Duodenal mucosa (tissue), 2 donors: ENCODE results near the gene SMIM15.

ENCODE experiments used
- H3K27ac ChIP-seq: one replicate; pipeline ENCODE4 v1.7.0; 2013; ENCODE audit warnings: low read depth, low read length
- H3K27me3 ChIP-seq, 2 donors: one replicate each; pipeline ENCODE4 v1.7.0; 2013; ENCODE audit warnings: low read length in 2 of 2, control low read depth in 1 of 2; ENCODE audit not compliant: insufficient read depth in 2 of 2, control insufficient read depth in 1 of 2
- H3K36me3 ChIP-seq, 2 donors: one replicate each; pipeline ENCODE4 v1.7.0; 2013; ENCODE audit warnings: low read length in 2 of 2, control low read depth in 1 of 2; ENCODE audit not compliant: insufficient read depth in 2 of 2, control insufficient read depth in 1 of 2
- H3K4me1 ChIP-seq, 2 donors: one replicate each; pipeline ENCODE4 v1.7.0; 2013; ENCODE audit warnings: low read length in 2 of 2, control low read depth in 1 of 2; ENCODE audit not compliant: insufficient read depth in 2 of 2, control insufficient read depth in 1 of 2
- H3K4me3 ChIP-seq, 2 donors: one replicate each; pipeline ENCODE4 v1.7.0; 2013; ENCODE audit warnings: low read length in 2 of 2, low read depth in 1 of 2
- H3K9ac ChIP-seq, 2 donors: one replicate each; pipeline ENCODE4 v1.7.0; 2013; ENCODE audit warnings: low read length in 2 of 2, low read depth in 1 of 2
- H3K9me3 ChIP-seq, 2 donors: one replicate each; pipeline ENCODE4 v1.7.0; 2013; ENCODE audit warnings: low read length in 2 of 2, control low read depth in 1 of 2; ENCODE audit not compliant: control insufficient read depth in 1 of 2

Gene SMIM15

DNA sequence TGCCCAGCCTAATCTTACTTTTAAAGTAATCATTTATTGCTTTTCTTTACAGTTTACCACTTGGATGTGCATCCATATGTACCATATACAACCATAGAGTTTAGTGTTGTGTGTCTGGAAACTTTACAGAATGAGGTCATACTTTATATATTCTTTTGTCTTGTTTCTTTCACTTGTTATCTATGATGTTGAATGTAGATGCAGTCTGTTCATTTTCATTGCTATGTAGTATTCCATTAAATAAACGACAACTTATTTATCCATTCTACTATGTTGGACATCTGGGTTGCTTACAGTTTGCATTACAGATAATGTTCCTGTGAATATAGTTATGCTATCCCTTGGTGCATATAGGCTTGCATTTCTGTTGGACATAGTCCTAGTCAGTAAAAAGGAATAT lies 21.3 kb upstream of the SMIM15 start:
- Histone ChIP-seq H3K36me3 (no peaks in the 10 kb centered on the region), H3K4me1 (peaks cover 0 to 4% of the 10 kb centered on the region in 2 donors), H3K9me3 (no peaks in the 10 kb centered on the region), H3K27me3 (no peaks in the 10 kb centered on the region), H3K4me3 (no peak overlapping the region), H3K27ac (no peak overlapping the region), H3K9ac (no peak overlapping the region)

DNA sequence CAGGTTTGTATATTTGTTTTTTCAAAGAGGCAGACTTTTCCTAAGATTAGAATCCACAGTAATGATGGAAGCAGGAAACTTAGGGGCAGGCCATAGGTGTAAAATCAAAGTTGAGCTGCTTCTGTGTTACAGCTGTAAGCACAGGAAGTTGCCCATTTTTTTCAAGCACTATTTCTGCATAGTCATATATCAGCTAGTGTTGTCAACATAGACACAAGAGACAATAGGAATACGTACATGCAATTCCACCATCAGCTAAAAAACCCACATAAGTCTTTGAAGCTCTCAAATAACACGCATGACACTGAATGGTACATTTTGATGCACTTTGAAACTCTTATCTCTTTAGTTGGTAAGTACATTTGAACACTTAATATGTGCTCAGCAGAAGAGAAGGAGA lies 20.2 kb upstream of the SMIM15 start:
- Histone ChIP-seq H3K27ac (no peak overlapping the region), H3K4me1 (peaks cover 0 to 4% of the 10 kb centered on the region in 2 donors), H3K4me3 (no peak overlapping the region), H3K27me3 (no peaks in the 10 kb centered on the region), H3K36me3 (no peaks in the 10 kb centered on the region), H3K9ac (no peak overlapping the region), H3K9me3 (no peaks in the 10 kb centered on the region)

DNA sequence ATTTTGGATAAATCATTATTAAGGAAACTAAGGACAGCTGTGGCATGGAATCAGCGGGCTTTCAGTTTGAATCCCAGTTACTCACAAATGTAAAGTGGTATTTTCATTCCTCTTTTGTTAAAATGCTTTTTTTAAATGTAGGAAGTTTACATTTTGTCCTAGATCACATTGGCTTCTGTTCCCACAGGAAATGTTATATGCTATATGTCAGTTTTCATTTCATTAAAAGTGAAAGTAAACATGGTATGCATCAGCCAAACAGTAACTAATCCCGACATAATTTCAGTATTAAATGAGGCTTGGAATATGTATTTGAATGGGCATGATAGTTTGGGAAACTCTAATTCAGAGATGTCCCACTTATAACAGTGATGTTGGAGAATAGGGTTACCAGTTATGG lies 18.6 kb upstream of the SMIM15 start:
- peak overlapping the region in 1 of 2 donors; percentile 54 for H3K9ac ChIP-seq
- H3K27ac ChIP-seq = no peak overlapping the region
- H3K4me3 ChIP-seq = peak overlapping the region; percentile 59 to 60
- H3K27me3 ChIP-seq = no peaks in the 10 kb centered on the region
- no peaks in the 10 kb centered on the region for H3K9me3 ChIP-seq
- H3K36me3 ChIP-seq = no peaks in the 10 kb centered on the region
- peaks cover 0 to 4% of the 10 kb centered on the region in 2 donors for H3K4me1 ChIP-seq

DNA sequence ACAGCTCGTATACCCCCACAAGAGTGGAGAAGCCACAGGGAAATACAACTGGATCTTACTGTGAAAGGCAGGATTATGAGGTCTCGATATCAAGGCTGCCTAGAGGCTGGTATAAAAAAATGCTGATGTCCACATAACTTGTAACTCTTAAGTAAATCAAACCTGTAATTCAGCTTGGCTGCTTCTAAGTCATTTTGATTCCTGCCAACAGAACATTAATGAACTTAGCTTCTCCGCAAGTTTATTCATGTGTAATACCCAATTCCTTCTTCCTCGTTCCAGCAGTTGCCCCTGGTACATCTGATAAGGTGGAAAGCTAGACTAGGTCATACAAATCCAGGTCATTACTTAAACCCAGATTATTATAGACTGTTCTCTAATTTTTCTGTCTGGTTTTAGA lies 16.4 kb upstream of the SMIM15 start:
- H3K27ac ChIP-seq = no peak overlapping the region
- H3K36me3 ChIP-seq = no peaks in the 10 kb centered on the region
- peaks cover 0 to 4% of the 10 kb centered on the region in 2 donors for H3K4me1 ChIP-seq
- H3K27me3 ChIP-seq = no peaks in the 10 kb centered on the region
- no peak overlapping the region for H3K9ac ChIP-seq
- no peak overlapping the region for H3K4me3 ChIP-seq
- no peaks in the 10 kb centered on the region for H3K9me3 ChIP-seq

DNA sequence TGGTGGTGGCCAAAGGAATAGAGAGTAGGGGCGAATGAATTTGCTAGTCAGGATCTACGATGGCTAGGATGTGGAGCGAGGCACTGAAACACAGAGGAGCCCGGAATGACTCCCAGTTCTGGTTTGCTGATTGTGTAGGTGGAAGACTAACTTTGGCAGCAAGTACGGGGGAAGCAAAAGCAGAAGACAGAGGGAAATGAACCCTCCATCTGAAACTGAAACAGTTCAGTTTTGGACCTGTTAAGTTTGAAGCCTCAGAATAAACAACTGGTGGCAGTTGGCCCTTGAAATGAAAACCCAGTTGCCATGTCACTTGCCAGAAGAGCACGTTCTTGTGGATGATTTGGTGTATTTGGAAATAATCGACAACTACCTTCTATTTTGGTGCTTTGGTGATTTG lies 15.4 kb upstream of the SMIM15 start:
- no peaks in the 10 kb centered on the region for H3K9me3 ChIP-seq
- no peak overlapping the region for H3K9ac ChIP-seq
- H3K27ac ChIP-seq = no peak overlapping the region
- no peaks in the 10 kb centered on the region for H3K27me3 ChIP-seq
- no peaks in the 10 kb centered on the region for H3K36me3 ChIP-seq
- no peak overlapping the region for H3K4me3 ChIP-seq
- H3K4me1 ChIP-seq = peaks cover 0 to 4% of the 10 kb centered on the region in 2 donors

DNA sequence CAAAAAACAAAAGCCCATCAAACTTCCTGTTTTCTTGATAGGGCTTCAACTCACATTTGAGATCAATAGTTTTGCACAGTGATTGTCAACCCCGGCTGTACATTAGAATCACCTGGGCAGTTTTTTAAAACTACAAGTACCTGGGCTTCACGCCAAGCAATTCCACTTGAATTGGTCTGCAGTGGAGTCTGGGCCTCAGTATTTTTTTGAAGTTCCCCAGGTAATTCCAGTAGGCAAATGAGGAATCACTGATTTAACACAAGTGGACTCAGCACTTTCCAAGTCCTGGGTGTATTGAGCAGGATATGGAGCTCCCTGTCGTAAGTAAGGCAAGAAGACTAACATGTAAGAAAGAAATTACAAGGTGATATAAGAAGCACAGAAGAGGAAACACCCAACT lies 14.8 kb upstream of the SMIM15 start:
- Histone ChIP-seq H3K9ac (no peak overlapping the region), H3K4me1 (peaks cover 0 to 4% of the 10 kb centered on the region in 2 donors), H3K27me3 (no peaks in the 10 kb centered on the region), H3K4me3 (no peak overlapping the region), H3K27ac (no peak overlapping the region), H3K36me3 (no peaks in the 10 kb centered on the region), H3K9me3 (no peaks in the 10 kb centered on the region)

DNA sequence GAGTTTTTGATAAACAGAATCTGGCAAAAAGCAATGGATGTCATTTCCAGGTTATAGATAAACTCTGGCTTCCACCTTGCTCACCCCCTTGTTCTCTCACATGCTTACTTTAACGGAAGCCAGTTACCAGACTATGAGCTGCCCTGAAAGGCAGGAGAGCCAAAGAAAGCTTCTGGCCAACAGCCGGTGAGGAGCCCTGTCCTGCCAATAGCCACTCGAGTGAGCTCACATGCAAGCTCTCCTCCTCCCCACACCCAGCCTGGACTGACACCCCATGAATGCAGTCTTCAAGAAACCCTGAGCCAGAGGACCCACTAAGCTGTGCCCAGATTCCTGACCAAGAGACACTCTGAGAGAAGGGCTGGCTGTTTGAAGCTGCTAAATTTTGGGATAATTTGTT lies 14.4 kb upstream of the SMIM15 start:
- H3K36me3 ChIP-seq = no peaks in the 10 kb centered on the region
- H3K4me3 ChIP-seq = no peak overlapping the region
- H3K4me1 ChIP-seq = peaks cover 0 to 4% of the 10 kb centered on the region in 2 donors
- no peaks in the 10 kb centered on the region for H3K27me3 ChIP-seq
- H3K9ac ChIP-seq = no peak overlapping the region
- no peaks in the 10 kb centered on the region for H3K9me3 ChIP-seq
- H3K27ac ChIP-seq = no peak overlapping the region

DNA sequence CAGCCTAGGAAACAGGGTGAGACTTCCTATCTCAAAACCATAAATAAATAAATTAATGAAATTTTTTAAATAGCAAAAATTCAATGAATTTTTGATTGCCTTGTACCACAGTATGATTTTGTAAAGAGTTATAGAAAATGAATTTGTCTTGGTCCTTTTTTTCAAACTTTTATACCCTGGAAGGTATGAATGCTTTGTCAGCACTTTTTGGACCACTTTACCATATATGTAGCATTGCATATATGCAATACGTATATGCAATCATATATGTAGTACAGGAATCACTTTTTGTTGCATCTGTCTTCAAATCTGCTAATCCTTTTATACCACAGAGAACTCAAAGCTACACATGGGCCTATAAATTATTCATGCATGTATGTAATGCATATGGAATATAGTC lies 9.2 kb upstream of the SMIM15 start:
- H3K27me3 ChIP-seq = no peaks in the 10 kb centered on the region
- H3K9ac ChIP-seq = no peak overlapping the region
- H3K9me3 ChIP-seq = no peaks in the 10 kb centered on the region
- H3K4me3 ChIP-seq = no peak overlapping the region
- H3K27ac ChIP-seq = no peak overlapping the region
- no peaks in the 10 kb centered on the region for H3K36me3 ChIP-seq
- no peaks in the 10 kb centered on the region for H3K4me1 ChIP-seq

DNA sequence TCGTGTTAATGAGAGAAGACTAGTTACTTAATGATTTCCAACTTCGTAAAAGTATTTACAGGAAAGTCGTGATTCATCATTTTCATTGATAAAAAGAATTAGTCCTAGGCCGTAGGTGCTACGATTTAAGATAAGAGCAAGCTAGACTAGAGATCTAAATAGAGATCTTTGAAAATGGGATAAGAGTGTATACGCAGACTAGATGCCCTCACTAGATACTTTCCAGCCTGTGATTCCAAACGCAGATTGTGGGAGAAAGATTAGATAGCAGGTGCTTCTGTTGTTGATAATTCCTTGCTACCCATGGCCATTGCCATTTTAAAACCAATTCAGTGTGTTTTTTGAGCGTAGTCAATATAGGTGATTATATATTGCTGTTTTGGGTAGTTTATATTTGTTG lies 6.7 kb upstream of the SMIM15 start:
- H3K4me1 ChIP-seq = no peaks in the 10 kb centered on the region
- no peaks in the 10 kb centered on the region for H3K36me3 ChIP-seq
- H3K27ac ChIP-seq = no peak overlapping the region
- no peak overlapping the region for H3K4me3 ChIP-seq
- H3K9me3 ChIP-seq = no peaks in the 10 kb centered on the region
- H3K27me3 ChIP-seq = no peaks in the 10 kb centered on the region
- H3K9ac ChIP-seq = no peak overlapping the region

DNA sequence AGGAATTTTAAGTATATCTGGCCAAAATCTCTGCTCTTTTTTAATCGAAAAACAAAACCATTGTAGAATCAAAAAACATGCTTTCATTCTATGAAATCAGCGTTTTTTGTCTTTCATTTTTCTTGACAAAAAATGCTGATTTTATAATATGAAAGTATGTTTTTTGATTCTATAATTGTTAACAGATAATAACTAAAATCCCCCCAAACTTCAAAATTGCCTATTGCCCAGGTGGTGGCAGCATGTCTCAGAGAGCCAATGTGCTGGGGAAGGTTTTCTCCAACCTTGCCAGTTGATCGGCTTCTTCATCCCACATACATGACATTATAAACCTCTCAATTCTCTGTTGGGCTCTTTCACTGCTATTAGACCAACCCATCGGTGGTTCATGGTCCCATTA lies 5.1 kb upstream of the SMIM15 start:
- Histone ChIP-seq H3K27ac (no peak overlapping the region), H3K36me3 (no peaks in the 10 kb centered on the region), H3K4me1 (peaks cover 0 to 10% of the 10 kb centered on the region in 2 donors), H3K9ac (no peak overlapping the region), H3K4me3 (no peak overlapping the region), H3K9me3 (no peaks in the 10 kb centered on the region), H3K27me3 (no peaks in the 10 kb centered on the region)

DNA sequence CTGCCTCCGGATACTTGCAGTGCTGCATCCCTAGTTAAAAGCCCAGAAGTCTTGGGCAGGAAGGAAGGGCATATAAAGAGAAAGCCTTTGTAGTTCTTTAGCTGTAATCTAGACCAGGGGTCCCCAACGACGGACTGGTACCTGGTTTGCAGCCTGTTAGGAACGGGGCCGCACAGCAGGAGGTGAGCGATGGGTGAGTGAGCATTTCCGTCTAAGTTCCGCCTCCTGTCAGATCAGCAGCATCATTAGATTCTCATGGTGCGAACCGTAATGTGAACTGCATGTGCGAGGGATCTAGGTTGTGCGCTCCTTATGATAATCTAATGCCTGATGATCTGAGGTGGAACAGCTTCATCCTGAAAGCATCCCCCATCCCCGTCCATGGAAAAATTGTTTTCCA lies 1.6 kb upstream of the SMIM15 start:
- H3K27ac ChIP-seq = no peak overlapping the region
- no peak overlapping the region for H3K9ac ChIP-seq
- H3K36me3 ChIP-seq = peaks cover 10 to 12% of the 10 kb centered on the region in 2 donors
- no peaks in the 10 kb centered on the region for H3K27me3 ChIP-seq
- peak overlapping the region in 1 of 2 donors; percentile 95 for H3K4me3 ChIP-seq
- peaks cover 3 to 22% of the 10 kb centered on the region in 2 donors for H3K4me1 ChIP-seq
- no peaks in the 10 kb centered on the region for H3K9me3 ChIP-seq
